ENCODE data around the gene ISCA1. TPM values are rescaled to one million over a fixed set of nuclear protein-coding genes. Genes with fewer than 3 reads are reported as not detected.
"Not testable (repeated sequence)": the region's sequence is repeated elsewhere in the genome, so short reads cannot be mapped to it uniquely, and the experiment has no call there.

ISCA1 gene
- total RNA-seq, 1 donor = 46.5 TPM

DNA sequence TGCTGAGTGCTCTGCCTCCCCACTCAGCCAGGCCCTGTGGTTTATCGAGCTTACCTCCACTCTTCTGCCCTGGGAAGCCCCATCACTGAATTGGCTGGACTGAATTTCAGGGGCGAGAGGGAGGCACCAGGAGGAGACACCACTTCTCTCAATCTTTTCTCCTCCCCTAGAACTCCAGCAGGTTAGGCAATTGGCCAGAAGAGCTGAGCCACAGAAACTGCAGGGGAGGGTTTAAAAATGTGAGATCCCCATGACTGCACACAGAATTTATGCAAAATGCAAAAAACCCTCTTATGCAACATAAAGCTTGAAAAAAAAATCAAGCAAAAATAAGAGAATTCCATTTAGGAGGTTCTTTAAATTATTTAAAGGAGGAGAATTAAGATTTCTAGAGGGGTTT is 42.0 kb upstream of the ISCA1 start:
- TF ChIP-seq, protein P1, sequence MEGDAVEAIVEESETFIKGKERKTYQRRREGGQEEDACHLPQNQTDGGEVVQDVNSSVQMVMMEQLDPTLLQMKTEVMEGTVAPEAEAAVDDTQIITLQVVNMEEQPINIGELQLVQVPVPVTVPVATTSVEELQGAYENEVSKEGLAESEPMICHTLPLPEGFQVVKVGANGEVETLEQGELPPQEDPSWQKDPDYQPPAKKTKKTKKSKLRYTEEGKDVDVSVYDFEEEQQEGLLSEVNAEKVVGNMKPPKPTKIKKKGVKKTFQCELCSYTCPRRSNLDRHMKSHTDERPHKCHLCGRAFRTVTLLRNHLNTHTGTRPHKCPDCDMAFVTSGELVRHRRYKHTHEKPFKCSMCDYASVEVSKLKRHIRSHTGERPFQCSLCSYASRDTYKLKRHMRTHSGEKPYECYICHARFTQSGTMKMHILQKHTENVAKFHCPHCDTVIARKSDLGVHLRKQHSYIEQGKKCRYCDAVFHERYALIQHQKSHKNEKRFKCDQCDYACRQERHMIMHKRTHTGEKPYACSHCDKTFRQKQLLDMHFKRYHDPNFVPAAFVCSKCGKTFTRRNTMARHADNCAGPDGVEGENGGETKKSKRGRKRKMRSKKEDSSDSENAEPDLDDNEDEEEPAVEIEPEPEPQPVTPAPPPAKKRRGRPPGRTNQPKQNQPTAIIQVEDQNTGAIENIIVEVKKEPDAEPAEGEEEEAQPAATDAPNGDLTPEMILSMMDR (IDR thresholded peaks at IDR 0.05; ENCODE audit: insufficient read depth, low read length) = no peak
- H3K4me3 ChIP-seq (ENCODE audit: low read depth, low read length) = no peak overlapping the region
- DNase-seq (ENCODE audit: low read depth) = peak; percentile 69

DNA sequence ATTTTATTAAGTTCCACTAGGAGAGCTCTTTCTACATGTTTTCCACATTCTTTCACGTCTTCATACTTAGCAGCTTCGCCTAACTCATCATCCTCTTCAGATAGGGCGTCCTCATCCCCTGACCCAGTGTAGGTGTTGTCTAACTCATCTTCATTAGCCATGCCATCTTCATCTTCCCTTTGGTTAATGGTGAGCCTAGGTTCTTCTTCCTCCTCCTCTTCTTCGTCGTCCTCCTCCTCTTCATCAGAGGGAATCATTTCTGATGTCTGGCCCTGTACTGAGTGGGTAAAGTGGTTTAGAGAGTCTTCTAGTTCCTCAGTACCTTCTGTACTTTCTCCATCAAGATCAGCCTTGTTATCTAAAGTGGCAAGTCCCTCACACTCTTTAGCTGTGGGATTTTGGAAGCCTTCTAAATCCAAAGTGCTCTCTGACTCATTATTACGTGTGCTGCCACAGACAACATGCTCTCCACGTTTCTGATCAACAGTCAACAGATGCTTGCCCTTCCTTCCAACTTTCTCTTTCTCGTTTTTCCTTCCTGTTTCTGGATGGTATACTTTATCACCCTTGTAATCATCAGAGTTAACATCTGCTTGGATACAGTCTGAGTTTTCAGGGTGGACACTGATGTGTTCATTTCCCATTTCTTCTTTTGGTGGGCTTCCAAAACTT is 40.8 kb upstream of the ISCA1 start:
- H3K4me3 ChIP-seq (ENCODE audit: low read depth, low read length) = no peak overlapping the region

DNA sequence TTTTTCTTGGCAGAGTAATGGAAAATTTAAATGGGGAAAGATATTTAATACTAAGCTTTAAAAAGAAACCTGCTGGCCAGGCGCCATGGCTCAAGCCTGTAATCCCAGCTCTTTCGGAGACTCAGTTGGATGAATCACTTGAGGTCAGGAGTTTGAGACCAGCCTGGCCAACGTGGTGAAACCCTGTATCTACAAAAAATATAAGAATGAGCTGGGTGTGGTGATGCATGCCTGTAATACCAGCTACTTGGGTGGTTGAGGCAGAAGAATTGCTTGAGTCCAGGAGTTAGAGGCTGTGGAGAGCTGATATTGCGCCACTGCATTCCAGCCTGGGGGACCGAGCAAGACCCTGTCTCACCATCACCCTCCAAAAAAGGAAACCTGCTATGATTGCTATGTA is 39.0 kb upstream of the ISCA1 start:
- DNase-seq (ENCODE audit: low read depth) = peak; percentile 97
- no peak overlapping the region for H3K4me3 ChIP-seq (ENCODE audit: low read depth, low read length)
- TF ChIP-seq, protein P1 (IDR thresholded peaks at IDR 0.05; ENCODE audit: insufficient read depth, low read length) = no peak

More for the DNA sequence above, 40.8 kb upstream of the ISCA1 start:
- TF ChIP-seq, protein P1 (IDR thresholded peaks at IDR 0.05; ENCODE audit: insufficient read depth, low read length) = no peak
- peak; percentile 87 for DNase-seq (ENCODE audit: low read depth)

DNA sequence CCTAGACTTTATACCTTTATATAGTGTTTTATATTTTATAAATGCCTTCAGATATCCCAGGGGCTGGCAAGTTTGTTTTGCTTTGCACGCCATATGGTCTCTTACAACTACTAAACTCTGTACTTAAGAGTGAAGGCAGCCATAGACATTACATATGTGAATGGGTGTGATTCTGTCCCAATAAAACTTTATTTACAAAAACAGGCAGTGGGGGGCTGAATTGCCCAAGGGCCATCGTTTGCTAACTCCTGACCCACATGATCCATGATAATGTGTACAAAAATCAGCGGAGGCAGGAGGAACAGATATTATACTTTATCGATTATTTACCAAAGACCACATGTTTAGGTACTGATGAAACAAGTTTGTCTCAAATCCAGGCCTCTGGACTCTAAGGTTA is 35.8 kb upstream of the ISCA1 start:
- DNase-seq (ENCODE audit: low read depth) = no peak
- no peak overlapping the region for H3K4me3 ChIP-seq (ENCODE audit: low read depth, low read length)
- TF ChIP-seq, protein P1 (IDR thresholded peaks at IDR 0.05; ENCODE audit: insufficient read depth, low read length) = no peak

DNA sequence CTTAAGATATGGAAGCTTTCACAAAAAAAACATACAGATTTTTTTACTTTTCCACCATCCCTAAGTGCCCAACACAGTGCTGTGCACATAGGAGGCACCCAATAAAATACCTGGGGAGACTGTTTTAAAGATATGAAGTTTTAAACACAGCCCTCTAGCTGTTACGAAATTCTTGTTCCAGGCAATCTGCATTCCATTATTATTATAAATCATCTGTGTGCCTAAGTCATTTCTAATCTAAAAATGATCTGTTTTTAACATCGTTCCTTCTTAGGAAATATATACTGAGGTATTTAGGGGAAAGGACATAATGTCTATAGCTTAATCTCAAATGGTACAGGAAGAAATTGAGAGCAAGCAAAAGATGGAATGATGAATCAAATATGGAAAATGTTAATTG is 32.7 kb upstream of the ISCA1 start:
- no peak overlapping the region for H3K4me3 ChIP-seq (ENCODE audit: low read depth, low read length)
- peak; percentile 45 for DNase-seq (ENCODE audit: low read depth)
- TF ChIP-seq, protein P1 (IDR thresholded peaks at IDR 0.05; ENCODE audit: insufficient read depth, low read length) = no peak

DNA sequence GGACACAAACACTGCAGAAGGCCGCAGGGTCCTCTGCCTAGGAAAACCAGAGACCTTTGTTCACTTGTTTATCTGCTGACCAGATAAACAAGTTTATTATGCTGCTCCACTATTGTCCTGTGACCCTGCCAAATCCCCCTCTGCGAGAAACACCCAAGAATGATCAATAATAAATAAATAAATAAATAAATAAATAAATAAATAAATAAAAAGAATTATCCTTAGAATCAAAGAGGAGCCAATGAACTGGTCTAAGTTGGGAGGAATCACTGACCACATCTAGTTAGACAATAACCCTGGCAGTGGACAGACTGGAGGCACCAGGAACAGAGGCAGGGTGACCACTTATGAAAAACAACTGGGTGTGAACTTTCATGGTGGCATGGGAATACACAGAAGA is 30.6 kb upstream of the ISCA1 start:
- not testable (repeated sequence) for H3K4me3 ChIP-seq (ENCODE audit: low read depth, low read length); DNase-seq (ENCODE audit: low read depth)

DNA sequence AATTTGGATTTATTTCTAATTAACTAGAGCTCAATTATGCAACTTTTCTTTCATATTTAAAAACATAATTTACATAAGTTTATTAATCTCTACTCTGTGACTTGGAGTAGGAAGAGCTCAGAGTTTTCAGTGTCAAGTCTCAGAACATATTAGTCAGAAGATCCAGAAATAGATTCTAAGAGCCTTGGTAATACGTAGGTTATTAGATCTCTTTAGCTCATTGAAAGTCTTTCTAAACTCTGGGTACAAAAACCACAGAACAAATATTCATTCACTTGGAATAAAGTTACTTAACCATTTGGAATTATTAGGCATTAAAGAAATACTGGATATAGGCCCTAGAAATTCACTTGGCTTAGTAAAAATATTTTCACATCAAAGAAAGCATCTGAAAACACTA is 26.3 kb upstream of the ISCA1 start:
- H3K4me3 ChIP-seq (ENCODE audit: low read depth, low read length) = no peak overlapping the region
- DNase-seq (ENCODE audit: low read depth) = no peak
- TF ChIP-seq, protein P1 (IDR thresholded peaks at IDR 0.05; ENCODE audit: insufficient read depth, low read length) = no peak
